ENCODE data around the gene SF3B4.

- TF ChIP-seq POLR2AphosphoS5 (IDR thresholded peaks at IDR 0.05) (no peak), CTCF (IDR thresholded peaks at IDR 0.05) (no peak)
Measured at GRCh38 chr1:149934356-149934755, 6.8 kb upstream of the SF3B4 start.
